B cell (primary cell): ENCODE data around the gene TANK. TPM values are rescaled to one million over a fixed set of nuclear protein-coding genes. Genes with fewer than 3 reads are reported as not detected.

ENCODE experiments used
- ATAC-seq: fragments of 200-7000 bp; cut with Tn5 transposase; one replicate; pipeline ENCODE4 v1.10.0; 2021; ENCODE audit warnings: low read depth, mild to moderate bottlenecking, moderate number of reproducible peaks, moderate library complexity
- CTCF ChIA-PET: fragments of 350-600 bp; sonication (Branson Sonifier 250); formaldehyde crosslinking; loops from one replicate; lab custom pipeline; 2021; ENCODE audit warnings: antibody characterized with exemption, inconsistent platforms; lab: Charles Lee
- POLR2A ChIA-PET: fragments of 350-600 bp; sonication (Branson Sonifier 250); formaldehyde crosslinking; loops from one replicate; lab custom pipeline; 2021; ENCODE audit warnings: antibody characterized with exemption; lab: Charles Lee
- DNase-seq: peaks from one replicate; pipeline ENCODE4 v3.0.0; 2013
- H2AFZ ChIP-seq: 2 replicates; pipeline ENCODE4 v1.6.1; 2012; ENCODE audit warnings: mild to moderate bottlenecking, low read depth, low read length; ENCODE audit not compliant: insufficient read depth, poor library complexity, severe bottlenecking
- H3K27ac ChIP-seq, 2 donors: 1 replicate in 1 of 2; 2 replicates in 1 of 2; pipeline ENCODE4 v1.5.1; 2012 to 2013; ENCODE audit warnings: low read length in 2 of 2, mild to moderate bottlenecking in 2 of 2, moderate library complexity in 1 of 2
- H3K27me3 ChIP-seq, 4 experiments: fragments of 200-600 bp in 1 of 4; sonication (generic) in 1 of 4; replicated peaks in 1 of 4; 1 replicate in 2 of 4; 2 replicates in 2 of 4; pipeline versions ENCODE4 v1.6.1 to v1.7.0; 2013 to 2016; ENCODE audit warnings: low read length in 3 of 4, mild to moderate bottlenecking in 2 of 4, mixed read lengths in 1 of 4, moderate library complexity in 1 of 4; ENCODE audit not compliant: insufficient read depth in 4 of 4, control insufficient read depth in 3 of 4; ENCODE audit errors: control extremely low read depth in 1 of 4
- H3K36me3 ChIP-seq, 2 experiments: replicated peaks in 1 of 2; 1 replicate in 1 of 2; 2 replicates in 1 of 2; pipeline versions ENCODE4 v1.6.1 to v1.7.1; 2013; ENCODE audit warnings: low read length in 1 of 2; ENCODE audit not compliant: insufficient read depth in 2 of 2, control insufficient read depth in 1 of 2; ENCODE audit errors: control extremely low read depth in 1 of 2, extremely low read depth in 1 of 2
- H3K4me1 ChIP-seq, 2 donors: fragments of 200-600 bp in 1 of 2; sonication (generic) in 1 of 2; 1 replicate in 1 of 2; 2 replicates in 1 of 2; pipeline versions ENCODE4 v1.5.1 to v1.6.1; 2013 to 2017; ENCODE audit warnings: low read length in 2 of 2; ENCODE audit not compliant: control insufficient read depth in 2 of 2, insufficient read depth in 2 of 2
- H3K4me2 ChIP-seq: replicated peaks from 2 replicates; pipeline ENCODE3; 2012; ENCODE audit warnings: mild to moderate bottlenecking, low read depth, low read length; ENCODE audit not compliant: poor library complexity, severe bottlenecking
- H3K4me3 ChIP-seq, 5 experiments: fragments of 200-600 bp in 1 of 5; sonication (generic) in 1 of 5; 1 replicate in 3 of 5; 2 replicates in 2 of 5; pipeline versions ENCODE4 v1.5.1 to v1.7.0; 2011 to 2016; ENCODE audit warnings: low read length in 4 of 5, mild to moderate bottlenecking in 4 of 5, low read depth in 2 of 5, control low read depth in 1 of 5, moderate library complexity in 1 of 5; ENCODE audit not compliant: insufficient read depth in 1 of 5; ENCODE audit errors: control extremely low read depth in 1 of 5, extremely low read depth in 1 of 5
- H3K79me2 ChIP-seq: fragments of 200-600 bp; sonication (generic); one replicate; pipeline ENCODE4 v1.6.0; 2016; ENCODE audit warnings: low read length; ENCODE audit not compliant: control insufficient read depth, insufficient read depth
- H3K9ac ChIP-seq: fragments of 200-600 bp; sonication (generic); 2 replicates; pipeline ENCODE4 v1.6.1; 2017; ENCODE audit warnings: mild to moderate bottlenecking, low read length, moderate library complexity
- H3K9me3 ChIP-seq, 3 donors: one replicate each; pipeline versions ENCODE4 v1.6.1 to v1.7.1; 2013; ENCODE audit warnings: low read length in 2 of 3; ENCODE audit not compliant: control insufficient read depth in 2 of 3, insufficient read depth in 1 of 3; ENCODE audit errors: control extremely low read depth in 1 of 3
- H4K20me1 ChIP-seq: 2 replicates; pipeline ENCODE4 v1.6.0; 2012; ENCODE audit warnings: mild to moderate bottlenecking, low read length; ENCODE audit not compliant: insufficient read depth, control insufficient read depth, poor library complexity, severe bottlenecking
- H3K27ac Mint-ChIP-seq: one replicate; pipeline ENCODE4 v1.8.0; 2021; ENCODE audit warnings: mixed read lengths
- H3K27me3 Mint-ChIP-seq: one replicate; pipeline ENCODE4 v1.8.0; 2021; ENCODE audit warnings: mixed read lengths
- H3K4me1 Mint-ChIP-seq: one replicate; pipeline ENCODE4 v1.8.0; 2021; ENCODE audit warnings: mixed read lengths
- H3K4me3 Mint-ChIP-seq: one replicate; pipeline ENCODE4 v1.8.0; 2021; ENCODE audit warnings: mixed read lengths
- H3K9me3 Mint-ChIP-seq: one replicate; pipeline ENCODE4 v1.8.0; 2022; ENCODE audit warnings: mixed read lengths; ENCODE audit not compliant: insufficient read depth
- EZH2 ChIP-seq: IDR thresholded peaks from 2 replicates; pipeline ENCODE4 v1.6.1; 2012; ENCODE audit warnings: borderline replicate concordance, low read depth, mild to moderate bottlenecking, moderate library complexity, low read length; ENCODE audit not compliant: insufficient read depth, poor library complexity, severe bottlenecking
- WGBS: methylation state at CpG from one replicate; pipeline ENCODE4 v1.1.5; 2013; ENCODE audit warnings: missing lambda C conversion rate; ENCODE audit not compliant: insufficient coverage; 5-methylcytosine and 5-hydroxymethylcytosine counted together
- intact Hi-C: fragments of 100-400 bp; cut with micrococcal nuclease; formaldehyde crosslinking; loops from one replicate; pipeline ENCODE4 v1.10.0; 2022
- polyA plus RNA-seq: library from polyadenylated mRNA; depleted of rRNA; stranded (reverse); fragments of >200 nt; gene quantifications from 2 replicates; pipeline ENCODE4 v1.2.3, GENCODE V29; 2012
- total RNA-seq, 2 donors: library from RNA; stranded (reverse); fragments of 120-200 nt in 1 of 2; gene quantifications; 1 replicate in 1 of 2; 2 replicates in 1 of 2; pipeline versions ENCODE4 v1.2.3 to v1.2.4, GENCODE V29; 2013 to 2022
- TF ChIP-seq, protein P1 (sequence below): fragments of 200-600 bp; IDR thresholded peaks from one replicate; pipeline ENCODE4 v1.8.0; 2022; ENCODE audit warnings: antibody characterized with exemption, mild to moderate bottlenecking

TANK gene
- total and polyA plus RNA-seq, 2 donors (not counting 1 experiment from before 2014, with no cell fraction given): 62.4 to 179 TPM

DNA sequence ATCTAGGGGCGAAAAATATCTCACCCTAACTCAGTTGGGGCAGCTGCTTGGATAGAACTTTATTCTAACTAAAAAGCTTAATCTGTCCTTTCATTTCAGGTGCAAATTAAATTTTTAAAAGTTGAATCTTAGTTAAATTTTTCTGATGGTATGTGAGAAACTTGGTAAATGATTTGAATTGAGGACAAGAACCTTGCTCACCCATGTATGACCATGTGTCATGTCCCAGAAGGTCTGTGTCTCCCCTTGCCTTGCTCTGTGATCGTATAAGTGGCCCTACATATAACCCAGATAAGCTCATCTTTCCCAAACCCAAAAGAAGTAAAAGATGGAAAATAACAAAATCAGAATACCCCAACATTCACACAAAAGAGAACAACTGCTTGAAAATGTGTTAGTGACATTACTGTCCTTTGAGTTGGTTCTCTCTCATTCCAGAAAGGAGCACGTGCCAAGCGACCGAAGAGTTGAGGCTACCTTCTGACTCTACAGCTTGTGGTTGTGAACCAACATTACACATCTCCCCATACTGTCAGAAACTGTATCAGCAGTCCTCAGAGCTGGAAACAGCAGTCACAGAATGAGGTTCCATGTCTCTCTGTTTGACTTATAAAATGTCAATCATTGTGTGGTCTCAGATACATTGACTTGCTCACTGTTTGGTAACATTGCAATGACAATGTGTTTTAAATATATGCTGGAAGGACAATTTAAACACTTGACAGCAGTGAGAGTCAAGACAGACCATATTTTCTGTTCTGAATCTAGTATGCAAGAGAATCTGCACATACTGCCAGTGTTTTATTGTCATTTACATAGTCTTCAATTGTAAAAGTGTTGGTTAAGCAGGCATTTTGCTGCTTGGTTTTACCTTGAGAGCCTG is 46.3 kb upstream of the TANK start:
- H3K9me3 Mint-ChIP-seq: no peaks in the 10 kb centered on the region

DNA sequence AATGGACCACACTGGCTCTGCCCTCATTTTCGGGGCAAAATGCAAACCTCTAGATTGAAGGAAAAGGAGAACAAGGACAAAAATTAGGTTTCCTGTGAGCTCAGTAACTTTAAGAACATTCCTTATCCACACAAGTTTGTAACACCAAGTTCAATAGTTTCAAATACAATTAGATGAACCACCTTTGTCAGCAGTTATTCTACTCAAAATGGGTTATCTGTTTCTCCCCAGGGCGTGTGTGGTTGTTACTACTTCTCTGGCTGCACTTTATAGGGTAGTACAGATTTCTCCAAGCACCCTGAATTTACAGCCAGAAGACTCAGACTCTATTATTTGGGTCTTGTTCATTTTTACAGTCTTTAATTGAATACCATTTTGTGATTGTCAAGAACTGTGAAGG is 45.0 kb upstream of the TANK start:
- Histone ChIP-seq H3K9me3 (no peaks in the 10 kb centered on the region), H3K27me3 (no peaks in the 10 kb centered on the region), H3K4me1 (peaks cover 4 to 8% of the 10 kb centered on the region in 2 donors), H3K79me2 (no peaks in the 10 kb centered on the region), H3K36me3 (no peaks in the 10 kb centered on the region), H3K4me2 (no peak overlapping the region), H3K27ac (no peak overlapping the region), H4K20me1 (no peaks in the 10 kb centered on the region), H2AFZ (no peak overlapping the region), H3K4me3 (no peak overlapping the region), H3K9ac (no peak overlapping the region)
- no CpG with 5 or more reads among the region's 2 CpGs for WGBS
- no peak for DNase-seq
- H3K4me1 Mint-ChIP-seq: peaks cover 27% of the 10 kb centered on the region
- no peak overlapping the region for H3K4me3 Mint-ChIP-seq
- no peak for ATAC-seq
- CTCF ChIA-PET: no interaction called here
- H3K27me3 Mint-ChIP-seq: no peaks in the 10 kb centered on the region
- no peak overlapping the region for H3K27ac Mint-ChIP-seq
- H3K9me3 Mint-ChIP-seq: no peaks in the 10 kb centered on the region
- POLR2A ChIA-PET: no interaction called here
- intact Hi-C loops: no loop called here
- TF ChIP-seq EZH2: no peak
- TF ChIP-seq, protein P1, sequence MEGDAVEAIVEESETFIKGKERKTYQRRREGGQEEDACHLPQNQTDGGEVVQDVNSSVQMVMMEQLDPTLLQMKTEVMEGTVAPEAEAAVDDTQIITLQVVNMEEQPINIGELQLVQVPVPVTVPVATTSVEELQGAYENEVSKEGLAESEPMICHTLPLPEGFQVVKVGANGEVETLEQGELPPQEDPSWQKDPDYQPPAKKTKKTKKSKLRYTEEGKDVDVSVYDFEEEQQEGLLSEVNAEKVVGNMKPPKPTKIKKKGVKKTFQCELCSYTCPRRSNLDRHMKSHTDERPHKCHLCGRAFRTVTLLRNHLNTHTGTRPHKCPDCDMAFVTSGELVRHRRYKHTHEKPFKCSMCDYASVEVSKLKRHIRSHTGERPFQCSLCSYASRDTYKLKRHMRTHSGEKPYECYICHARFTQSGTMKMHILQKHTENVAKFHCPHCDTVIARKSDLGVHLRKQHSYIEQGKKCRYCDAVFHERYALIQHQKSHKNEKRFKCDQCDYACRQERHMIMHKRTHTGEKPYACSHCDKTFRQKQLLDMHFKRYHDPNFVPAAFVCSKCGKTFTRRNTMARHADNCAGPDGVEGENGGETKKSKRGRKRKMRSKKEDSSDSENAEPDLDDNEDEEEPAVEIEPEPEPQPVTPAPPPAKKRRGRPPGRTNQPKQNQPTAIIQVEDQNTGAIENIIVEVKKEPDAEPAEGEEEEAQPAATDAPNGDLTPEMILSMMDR: no peak

More for the DNA sequence above, 46.3 kb upstream of the TANK start:
- H3K4me3 ChIP-seq: no peak overlapping the region
- no peak overlapping the region for H3K27ac ChIP-seq
- H3K9ac ChIP-seq: no peak overlapping the region
- ChIA-PET POLR2A (interaction anchor here (0.6 kb wide), 1 partner anchor 13 kb away, joined by 3 read pairs; no protein-coding TSS in a partner anchor), CTCF (interaction anchor here (1.4 kb wide), 1 partner anchor 51 kb away, joined by 3 read pairs; no protein-coding TSS in a partner anchor)
- H3K27me3 Mint-ChIP-seq: no peaks in the 10 kb centered on the region
- no peak overlapping the region for H3K4me2 ChIP-seq
- no peaks in the 10 kb centered on the region for H3K27me3 ChIP-seq
- no peak overlapping the region for H2AFZ ChIP-seq
- H4K20me1 ChIP-seq: no peaks in the 10 kb centered on the region
- no peaks in the 10 kb centered on the region for H3K79me2 ChIP-seq
- 91% methylated on average over 3 of the region's 5 CpGs for WGBS
- no peaks in the 10 kb centered on the region for H3K9me3 ChIP-seq
- H3K36me3 ChIP-seq: no peaks in the 10 kb centered on the region
- H3K4me1 ChIP-seq: peaks cover 4 to 8% of the 10 kb centered on the region in 2 donors
- no peak overlapping the region for H3K4me3 Mint-ChIP-seq
- ATAC-seq: no peak
- TF ChIP-seq, protein P1: no peak
- TF ChIP-seq EZH2: no peak
- H3K4me1 Mint-ChIP-seq: peaks cover 21% of the 10 kb centered on the region
- no peak overlapping the region for H3K27ac Mint-ChIP-seq
- DNase-seq: no peak
- intact Hi-C loops: no loop called here
